PC-9 (cell line): ENCODE data around the gene RBMS3.

ENCODE experiments used
- EZH2 ChIP-seq: fragments of 200-600 bp; sonication (generic); IDR thresholded peaks from 2 replicates; pipeline ENCODE4 v1.8.0; 2017; ENCODE audit warnings: antibody characterized with exemption, low read depth
- TF ChIP-seq, protein P1 (sequence below): fragments of 200-600 bp; sonication (generic); conservative IDR thresholded peaks from 2 replicates; pipeline ENCODE4 v1.6.1; 2017; ENCODE audit warnings: mixed run types, antibody characterized with exemption, mild to moderate bottlenecking, moderate library complexity

DNA sequence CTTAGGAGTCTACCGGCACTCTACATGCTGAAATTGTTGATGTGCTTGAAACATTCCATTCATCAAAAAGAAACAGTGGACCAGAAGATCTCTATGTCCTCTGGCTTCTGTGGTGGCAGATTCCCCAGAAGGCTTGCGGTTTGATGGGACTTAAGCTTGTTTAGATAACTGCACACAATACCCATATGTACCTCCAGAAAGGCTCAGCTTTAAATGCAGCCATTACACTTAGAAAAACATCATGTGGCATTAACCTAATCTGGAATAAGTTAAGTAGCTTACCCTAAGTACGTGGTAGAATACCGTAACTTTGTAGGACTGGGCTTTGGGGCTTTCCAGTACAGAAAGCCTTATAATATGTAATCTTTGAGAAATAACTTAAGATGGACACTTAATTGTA is 187.3 kb downstream of the RBMS3 start:
- TF ChIP-seq, protein P1, sequence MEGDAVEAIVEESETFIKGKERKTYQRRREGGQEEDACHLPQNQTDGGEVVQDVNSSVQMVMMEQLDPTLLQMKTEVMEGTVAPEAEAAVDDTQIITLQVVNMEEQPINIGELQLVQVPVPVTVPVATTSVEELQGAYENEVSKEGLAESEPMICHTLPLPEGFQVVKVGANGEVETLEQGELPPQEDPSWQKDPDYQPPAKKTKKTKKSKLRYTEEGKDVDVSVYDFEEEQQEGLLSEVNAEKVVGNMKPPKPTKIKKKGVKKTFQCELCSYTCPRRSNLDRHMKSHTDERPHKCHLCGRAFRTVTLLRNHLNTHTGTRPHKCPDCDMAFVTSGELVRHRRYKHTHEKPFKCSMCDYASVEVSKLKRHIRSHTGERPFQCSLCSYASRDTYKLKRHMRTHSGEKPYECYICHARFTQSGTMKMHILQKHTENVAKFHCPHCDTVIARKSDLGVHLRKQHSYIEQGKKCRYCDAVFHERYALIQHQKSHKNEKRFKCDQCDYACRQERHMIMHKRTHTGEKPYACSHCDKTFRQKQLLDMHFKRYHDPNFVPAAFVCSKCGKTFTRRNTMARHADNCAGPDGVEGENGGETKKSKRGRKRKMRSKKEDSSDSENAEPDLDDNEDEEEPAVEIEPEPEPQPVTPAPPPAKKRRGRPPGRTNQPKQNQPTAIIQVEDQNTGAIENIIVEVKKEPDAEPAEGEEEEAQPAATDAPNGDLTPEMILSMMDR = no peak
- TF ChIP-seq EZH2 = no peak
